HL-60/S4 (cell line): ENCODE measurements around the gene CCDC88B.

Experiments used
- in situ Hi-C: fragments of 300-500 bp; cut with MboI; formaldehyde crosslinking; loops from 2 replicates; pipeline ENCODE4 v1.14.3; 2022; ENCODE audit warnings: low sequenced_read_pairs

CCDC88B gene

GRCh38 chr11:64339754-64340408 is at the start of gene CCDC88B:
TSS of gene CCDC88B (plus strand) at chr11:64340204. CDS start at chr11:64340267, 63 bp downstream.
- in situ Hi-C loops: no loop called here

GRCh38 chr11:64290352-64291261 is 49.4 kb upstream of the CCDC88B start:
- in situ Hi-C loops: no loop called here

DNA sequence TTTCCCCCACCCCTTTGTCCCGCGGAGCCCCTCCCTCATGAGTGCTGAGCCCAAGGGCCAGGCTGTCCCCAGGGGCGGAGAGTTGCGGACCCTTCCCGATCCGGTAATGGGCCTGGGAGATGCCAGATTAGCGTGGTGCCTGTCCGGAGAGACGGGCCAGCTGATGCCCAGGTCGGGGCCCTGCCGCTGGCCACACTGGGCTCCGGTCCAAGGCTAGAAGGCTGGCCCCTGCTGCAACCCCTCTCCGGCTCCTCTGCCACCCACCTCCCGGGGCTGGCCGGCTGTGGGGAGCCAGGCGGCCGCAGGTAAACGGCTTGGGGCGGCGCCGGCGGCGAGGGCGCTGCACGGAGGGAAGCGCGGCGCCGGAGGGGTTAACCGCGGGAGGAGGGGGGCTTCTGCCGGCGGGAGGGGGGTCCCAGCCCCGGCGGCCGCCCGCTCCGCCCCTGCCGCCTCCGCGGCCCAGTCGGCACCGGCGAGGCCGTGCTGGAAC is 48.7 kb upstream of the CCDC88B start, which contains the start of gene KCNK4:
KCNK4 (plus strand) TSS at position 41 of the 490 bp plus-strand sequence. CDS start 1,717 bp downstream, outside the sequence.
- in situ Hi-C loops: no loop called here

DNA sequence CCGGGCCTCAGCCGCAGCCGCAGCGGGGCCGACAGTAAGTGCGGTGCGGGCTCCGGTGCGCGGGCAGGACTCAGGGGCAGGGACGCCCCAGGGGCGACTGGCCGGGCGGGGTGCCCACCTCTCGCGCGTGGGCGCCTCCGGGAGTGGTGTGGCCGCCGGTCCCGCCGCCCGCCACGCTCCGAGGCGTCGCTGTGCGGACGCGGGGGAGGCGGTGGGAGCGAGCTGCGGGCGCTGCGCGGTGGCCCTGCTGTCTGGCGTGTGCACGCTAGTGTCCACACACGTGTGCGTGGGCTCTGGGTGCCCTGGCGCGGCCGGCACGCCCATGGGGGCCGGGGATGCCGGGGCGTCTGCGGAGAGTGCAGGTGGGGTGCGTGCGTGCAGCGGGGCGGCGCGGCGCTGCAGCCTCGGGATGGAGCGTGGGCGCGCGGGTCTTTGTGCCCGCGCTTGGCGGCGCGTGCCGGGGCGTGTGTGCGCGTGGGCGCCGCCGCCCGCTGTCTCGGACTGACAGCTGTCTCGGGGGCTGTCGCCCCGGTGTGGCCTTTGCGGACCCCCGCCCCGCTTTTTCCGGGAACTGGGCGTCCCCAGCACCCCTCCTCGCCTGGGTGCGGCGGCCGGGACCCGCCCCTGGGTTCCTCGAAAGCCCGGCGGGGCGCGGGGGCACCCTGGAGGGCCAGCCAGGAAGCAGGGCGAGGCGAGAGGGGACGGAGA is 48.1 kb upstream of the CCDC88B start:
- in situ Hi-C loops: no loop called here

DNA sequence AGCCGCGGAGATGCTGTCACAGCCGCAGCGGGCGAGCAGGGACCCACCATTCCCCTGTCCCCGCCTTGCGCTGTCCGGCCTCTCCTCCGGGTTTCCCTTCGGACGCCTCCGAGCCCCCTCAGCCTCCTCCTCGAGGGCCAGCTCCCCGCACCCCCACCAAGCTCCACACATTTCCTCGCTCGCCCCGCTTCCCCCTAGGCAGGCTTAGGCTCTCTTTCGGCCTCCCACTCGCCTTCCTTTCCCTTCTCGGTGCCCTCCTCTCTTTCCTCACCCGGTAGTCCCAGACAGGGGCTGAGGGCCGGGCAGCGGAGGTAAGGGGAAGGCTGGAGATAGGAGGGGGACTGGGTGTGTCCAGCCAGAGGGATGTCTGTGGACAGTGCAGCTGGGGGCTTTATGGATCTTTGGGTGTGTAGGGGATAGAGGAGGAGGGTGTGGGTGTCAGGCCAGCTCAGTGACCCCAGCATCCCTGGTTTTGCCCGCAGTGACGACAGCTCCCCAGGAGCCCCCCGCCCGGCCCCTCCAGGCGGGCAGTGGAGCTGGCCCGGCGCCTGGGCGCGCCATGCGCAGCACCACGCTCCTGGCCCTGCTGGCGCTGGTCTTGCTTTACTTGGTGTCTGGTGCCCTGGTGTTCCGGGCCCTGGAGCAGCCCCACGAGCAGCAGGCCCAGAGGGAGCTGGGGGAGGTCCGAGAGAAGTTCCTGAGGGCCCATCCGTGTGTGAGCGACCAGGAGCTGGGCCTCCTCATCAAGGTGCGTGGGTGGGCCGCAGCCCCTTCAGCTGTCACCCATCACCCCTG is 47.3 kb upstream of the CCDC88B start:
- in situ Hi-C loops: no loop called here

GRCh38 chr11:64294774-64295173 is 45.2 kb upstream of the CCDC88B start:
- in situ Hi-C loops: no loop called here

DNA sequence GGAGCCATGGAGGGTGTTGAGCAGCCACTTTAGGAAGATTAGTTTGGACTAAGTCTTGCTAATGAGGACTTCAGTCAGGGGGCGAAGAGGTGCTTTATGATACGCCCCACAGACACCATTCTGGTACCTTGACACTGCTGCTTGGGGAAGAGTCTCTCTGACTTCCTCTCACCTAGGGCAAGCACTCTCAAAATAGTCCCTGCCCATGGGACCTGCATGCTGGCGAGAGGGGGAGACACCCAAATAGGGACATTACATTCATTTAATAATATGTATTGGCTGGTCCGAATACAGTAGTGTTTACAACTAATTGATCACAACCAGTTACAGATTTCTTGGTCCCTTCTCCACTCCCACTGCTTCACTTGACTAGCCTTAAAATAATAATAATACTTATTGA is 44.2 kb upstream of the CCDC88B start:
- in situ Hi-C loops: no loop called here

DNA sequence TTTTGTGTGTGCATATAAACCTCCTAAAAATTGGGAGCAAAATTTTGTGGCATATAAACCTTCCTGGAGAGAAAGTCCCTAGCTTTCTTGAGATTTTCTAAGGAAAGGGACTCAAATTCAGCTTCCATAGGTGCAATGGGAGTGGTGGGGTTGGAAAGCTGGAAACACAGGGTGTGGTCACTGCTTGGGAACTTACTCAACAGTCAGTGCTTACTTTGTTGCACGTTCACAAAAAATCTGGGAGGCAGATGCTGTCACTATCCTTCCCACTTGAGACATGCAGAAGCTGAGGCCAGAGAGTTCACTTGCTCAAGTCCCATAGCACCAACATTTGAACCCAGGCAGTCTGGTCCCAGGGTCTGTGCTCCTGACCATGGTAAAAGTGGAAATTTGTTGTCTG is 43.8 kb upstream of the CCDC88B start:
- in situ Hi-C loops: no loop called here

DNA sequence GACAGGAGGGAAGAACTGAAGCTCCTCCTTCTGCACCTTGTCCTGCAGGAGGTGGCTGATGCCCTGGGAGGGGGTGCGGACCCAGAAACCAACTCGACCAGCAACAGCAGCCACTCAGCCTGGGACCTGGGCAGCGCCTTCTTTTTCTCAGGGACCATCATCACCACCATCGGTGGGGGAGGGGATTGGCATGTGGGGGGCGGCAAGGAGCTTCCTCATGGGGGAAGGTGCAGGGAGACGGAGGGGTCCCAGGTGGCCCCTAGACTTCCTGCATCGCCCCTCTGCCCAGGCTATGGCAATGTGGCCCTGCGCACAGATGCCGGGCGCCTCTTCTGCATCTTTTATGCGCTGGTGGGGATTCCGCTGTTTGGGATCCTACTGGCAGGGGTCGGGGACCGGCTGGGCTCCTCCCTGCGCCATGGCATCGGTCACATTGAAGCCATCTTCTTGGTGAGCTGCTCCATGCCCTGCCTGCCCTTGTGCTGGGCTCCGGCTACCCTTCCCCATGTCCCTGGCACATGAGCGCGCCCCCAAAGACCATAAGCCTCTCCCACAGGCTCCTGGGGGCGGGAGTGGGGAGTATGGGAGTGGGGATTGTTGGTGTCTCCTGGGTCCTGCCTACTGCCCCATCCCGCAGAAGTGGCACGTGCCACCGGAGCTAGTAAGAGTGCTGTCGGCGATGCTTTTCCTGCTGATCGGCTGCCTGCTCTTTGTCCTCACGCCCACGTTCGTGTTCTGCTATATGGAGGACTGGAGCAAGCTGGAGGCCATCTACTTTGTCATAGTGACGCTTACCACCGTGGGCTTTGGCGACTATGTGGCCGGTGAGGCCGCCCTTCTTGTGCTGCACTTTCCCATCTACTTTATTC is 42.9 kb upstream of the CCDC88B start:
- in situ Hi-C loops: no loop called here

DNA sequence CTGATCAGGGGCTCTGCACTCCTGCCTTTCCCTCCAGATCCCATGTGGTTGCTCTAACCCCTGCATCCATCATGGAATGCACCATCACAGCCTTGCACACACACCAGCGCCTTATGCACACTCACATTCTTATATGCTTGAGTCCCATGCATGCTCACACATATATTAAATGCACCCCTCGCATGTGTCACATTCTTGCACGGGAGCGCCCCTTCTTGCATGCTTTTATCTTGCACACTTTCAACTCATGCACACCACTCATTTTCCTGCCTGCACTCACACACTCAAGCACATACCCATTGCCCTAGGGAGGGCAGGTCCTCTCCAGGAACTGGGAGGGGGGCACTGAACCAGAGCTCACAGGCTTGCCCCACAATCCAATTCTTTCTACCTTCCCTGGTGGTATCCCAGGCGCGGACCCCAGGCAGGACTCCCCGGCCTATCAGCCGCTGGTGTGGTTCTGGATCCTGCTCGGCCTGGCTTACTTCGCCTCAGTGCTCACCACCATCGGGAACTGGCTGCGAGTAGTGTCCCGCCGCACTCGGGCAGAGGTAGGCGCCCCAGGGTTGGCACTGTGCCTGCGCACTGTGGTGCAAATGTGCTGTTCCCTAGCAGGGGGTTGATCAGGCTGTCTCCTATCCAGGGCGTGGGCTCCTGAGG is 42.2 kb upstream of the CCDC88B start:
- in situ Hi-C loops: no loop called here

- in situ Hi-C loops: no loop called here
These were observed 40.8 kb upstream of the CCDC88B start for GRCh38 chr11:64298966-64299846.

- in situ Hi-C loops: no loop called here
These were observed 40.0 kb upstream of the CCDC88B start, which contains the start of gene CATSPERZ for GRCh38 chr11:64299847-64300648. TSS of gene CATSPERZ (plus strand) at chr11:64300358. CDS start at chr11:64300411, 53 bp downstream.

DNA sequence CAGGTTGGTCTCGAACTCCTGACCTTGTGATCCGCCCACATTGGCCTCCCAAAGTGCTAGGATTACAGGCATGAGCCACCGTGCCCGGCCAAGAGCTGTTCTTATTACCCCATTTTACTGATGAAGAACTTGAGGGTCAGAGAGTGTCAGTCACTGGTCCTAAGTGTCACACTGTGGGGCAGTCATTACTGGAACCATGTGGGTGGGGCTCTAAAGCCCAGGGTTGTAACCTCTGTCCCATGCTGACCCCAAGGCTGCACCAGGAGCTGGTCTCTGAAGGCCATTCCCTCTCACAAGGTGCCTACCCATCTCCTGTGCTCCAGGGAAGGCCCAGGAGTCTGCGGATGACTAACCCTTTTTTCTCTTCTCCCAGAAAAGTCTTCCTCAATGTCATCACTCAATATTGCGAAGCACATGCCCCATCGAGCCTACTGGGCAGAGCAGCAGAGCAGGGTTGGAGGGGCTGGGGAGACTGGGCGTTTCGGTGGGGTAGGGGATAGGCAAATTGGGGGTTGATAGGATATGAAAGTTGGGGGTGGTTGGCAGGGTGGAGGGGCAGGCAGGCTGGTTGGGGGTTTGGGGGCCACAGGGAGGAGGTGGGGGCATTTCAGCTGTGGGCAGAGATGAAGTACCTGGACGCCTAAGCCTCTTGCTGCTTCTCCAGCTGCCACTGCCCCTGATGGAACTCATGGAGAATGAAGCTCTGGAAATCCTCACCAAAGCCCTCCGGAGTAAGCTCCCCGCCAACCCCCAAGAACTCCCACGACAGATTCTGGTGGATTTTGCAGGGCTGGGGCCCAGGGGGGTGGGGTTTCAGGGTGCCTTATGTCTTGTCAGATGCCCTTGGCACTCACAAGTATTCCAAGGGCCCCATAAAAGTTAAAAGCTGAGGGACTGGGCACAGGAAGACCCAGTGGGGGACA is 36.6 kb upstream of the CCDC88B start:
- in situ Hi-C loops: no loop called here

GRCh38 chr11:64304032-64304315 is 36.0 kb upstream of the CCDC88B start:
- in situ Hi-C loops: no loop called here

- in situ Hi-C loops: no loop called here
These were observed 35.5 kb upstream of the CCDC88B start for GRCh38 chr11:64304316-64305072.
